Measurements from ENCODE around the gene LIPC. TPM values are rescaled to one million over a fixed set of nuclear protein-coding genes. Genes with fewer than 3 reads are reported as not detected.
A peak's percentile ranks its signal among the peaks of the same experiment; 100 is the strongest.

Gene LIPC
- total and polyA plus RNA-seq, 4 donors: 0.17 to 0.99 (median 0.62) TPM

- WGBS (ENCODE audit: insufficient coverage): 99% methylated on average over 14 of the region's 18 CpGs
Measured at GRCh38 chr15:58545307-58546065, 113.7 kb downstream of the LIPC start.

GRCh38 chr15:58546066-58546591 lies 114.3 kb downstream of the LIPC start:
- no peaks in the 10 kb centered on the region for H3K36me3 ChIP-seq (ENCODE audit: control insufficient read depth, insufficient read depth, low read length)
- H3K4me1 ChIP-seq (ENCODE audit: control insufficient read depth, insufficient read depth, low read length): peaks cover 5% of the 10 kb centered on the region
- H3K27me3 ChIP-seq (ENCODE audit: control insufficient read depth, insufficient read depth, low read length): no peaks in the 10 kb centered on the region
- no peak overlapping the region for H3K27ac ChIP-seq (ENCODE audit: low read depth, low read length)
- DNase-seq (ENCODE audit: low read depth in 4 of 6, low spot score in 6 of 6): no peak
- H3K4me3 ChIP-seq (ENCODE audit: low read depth, low read length): no peak overlapping the region
- 89% methylated on average over 4 of the region's 9 CpGs for WGBS (ENCODE audit: insufficient coverage)
- no peaks in the 10 kb centered on the region for H3K9me3 ChIP-seq (ENCODE audit: control insufficient read depth, insufficient read depth, low read length)

More at GRCh38 chr15:58545307-58546065, 113.7 kb downstream of the LIPC start:
- no peak for DNase-seq (ENCODE audit: low read depth in 4 of 6, low spot score in 6 of 6)
- Histone ChIP-seq H3K9me3 (ENCODE audit: control insufficient read depth, insufficient read depth, low read length) (no peaks in the 10 kb centered on the region), H3K27ac (ENCODE audit: low read depth, low read length) (no peak overlapping the region), H3K4me3 (ENCODE audit: low read depth, low read length) (no peak overlapping the region), H3K36me3 (ENCODE audit: control insufficient read depth, insufficient read depth, low read length) (no peaks in the 10 kb centered on the region), H3K4me1 (ENCODE audit: control insufficient read depth, insufficient read depth, low read length) (peaks cover 5% of the 10 kb centered on the region), H3K27me3 (ENCODE audit: control insufficient read depth, insufficient read depth, low read length) (no peaks in the 10 kb centered on the region)

GRCh38 chr15:58546635-58547627 lies 115.1 kb downstream of the LIPC start:
- Histone ChIP-seq H3K27ac (ENCODE audit: low read depth, low read length) (no peak overlapping the region), H3K9me3 (ENCODE audit: control insufficient read depth, insufficient read depth, low read length) (no peaks in the 10 kb centered on the region), H3K4me1 (ENCODE audit: control insufficient read depth, insufficient read depth, low read length) (peaks cover 6% of the 10 kb centered on the region), H3K4me3 (ENCODE audit: low read depth, low read length) (no peak overlapping the region), H3K27me3 (ENCODE audit: control insufficient read depth, insufficient read depth, low read length) (no peaks in the 10 kb centered on the region), H3K36me3 (ENCODE audit: control insufficient read depth, insufficient read depth, low read length) (no peaks in the 10 kb centered on the region)
- WGBS (ENCODE audit: insufficient coverage): 94% methylated on average over 11 of the region's 13 CpGs
- DNase-seq (ENCODE audit: low read depth in 4 of 6, low spot score in 6 of 6): no peak

- H3K36me3 ChIP-seq (ENCODE audit: control insufficient read depth, insufficient read depth, low read length): no peaks in the 10 kb centered on the region
- no peak overlapping the region for H3K27ac ChIP-seq (ENCODE audit: low read depth, low read length)
- WGBS (ENCODE audit: insufficient coverage): 86% methylated on average over 3 of the region's 9 CpGs
- no peak overlapping the region for H3K4me3 ChIP-seq (ENCODE audit: low read depth, low read length)
- no peaks in the 10 kb centered on the region for H3K9me3 ChIP-seq (ENCODE audit: control insufficient read depth, insufficient read depth, low read length)
- H3K27me3 ChIP-seq (ENCODE audit: control insufficient read depth, insufficient read depth, low read length): no peaks in the 10 kb centered on the region
- DNase-seq (ENCODE audit: low read depth in 4 of 6, low spot score in 6 of 6): no peak
- H3K4me1 ChIP-seq (ENCODE audit: control insufficient read depth, insufficient read depth, low read length): peaks cover 14% of the 10 kb centered on the region
Measured at GRCh38 chr15:58547628-58548307, 116.0 kb downstream of the LIPC start.

GRCh38 chr15:58548308-58549012 lies 116.7 kb downstream of the LIPC start:
- no peak overlapping the region for H3K27ac ChIP-seq (ENCODE audit: low read depth, low read length)
- H3K9me3 ChIP-seq (ENCODE audit: control insufficient read depth, insufficient read depth, low read length): no peaks in the 10 kb centered on the region
- DNase-seq (ENCODE audit: low read depth in 4 of 6, low spot score in 6 of 6): no peak
- no peak overlapping the region for H3K4me3 ChIP-seq (ENCODE audit: low read depth, low read length)
- peaks cover 14% of the 10 kb centered on the region for H3K4me1 ChIP-seq (ENCODE audit: control insufficient read depth, insufficient read depth, low read length)
- H3K27me3 ChIP-seq (ENCODE audit: control insufficient read depth, insufficient read depth, low read length): no peaks in the 10 kb centered on the region
- 94% methylated on average over 25 of the region's 26 CpGs for WGBS (ENCODE audit: insufficient coverage)
- H3K36me3 ChIP-seq (ENCODE audit: control insufficient read depth, insufficient read depth, low read length): no peaks in the 10 kb centered on the region

- Histone ChIP-seq H3K36me3 (ENCODE audit: control insufficient read depth, insufficient read depth, low read length) (no peaks in the 10 kb centered on the region), H3K4me3 (ENCODE audit: low read depth, low read length) (no peak overlapping the region), H3K27me3 (ENCODE audit: control insufficient read depth, insufficient read depth, low read length) (no peaks in the 10 kb centered on the region), H3K4me1 (ENCODE audit: control insufficient read depth, insufficient read depth, low read length) (peaks cover 14% of the 10 kb centered on the region), H3K9me3 (ENCODE audit: control insufficient read depth, insufficient read depth, low read length) (no peaks in the 10 kb centered on the region), H3K27ac (ENCODE audit: low read depth, low read length) (no peak overlapping the region)
- peak in 1 of 6 donors; percentile 63 for DNase-seq (ENCODE audit: low read depth in 4 of 6, low spot score in 6 of 6)
- 82% methylated on average over 9 of the region's 12 CpGs for WGBS (ENCODE audit: insufficient coverage)
Measured at GRCh38 chr15:58549013-58549784, 117.4 kb downstream of the LIPC start.

GRCh38 chr15:58549785-58550074 lies 117.9 kb downstream of the LIPC start:
- no peak for DNase-seq (ENCODE audit: low read depth in 4 of 6, low spot score in 6 of 6)
- Histone ChIP-seq H3K27me3 (ENCODE audit: control insufficient read depth, insufficient read depth, low read length) (no peaks in the 10 kb centered on the region), H3K4me1 (ENCODE audit: control insufficient read depth, insufficient read depth, low read length) (peaks cover 14% of the 10 kb centered on the region), H3K4me3 (ENCODE audit: low read depth, low read length) (no peak overlapping the region), H3K36me3 (ENCODE audit: control insufficient read depth, insufficient read depth, low read length) (no peaks in the 10 kb centered on the region), H3K9me3 (ENCODE audit: control insufficient read depth, insufficient read depth, low read length) (no peaks in the 10 kb centered on the region), H3K27ac (ENCODE audit: low read depth, low read length) (no peak overlapping the region)
- WGBS (ENCODE audit: insufficient coverage): 66% methylated on average over 7 of the region's 7 CpGs

- no peak for DNase-seq (ENCODE audit: low read depth in 4 of 6, low spot score in 6 of 6)
- no peaks in the 10 kb centered on the region for H3K36me3 ChIP-seq (ENCODE audit: control insufficient read depth, insufficient read depth, low read length)
- H3K27me3 ChIP-seq (ENCODE audit: control insufficient read depth, insufficient read depth, low read length): no peaks in the 10 kb centered on the region
- H3K4me1 ChIP-seq (ENCODE audit: control insufficient read depth, insufficient read depth, low read length): peaks cover 24% of the 10 kb centered on the region
- WGBS (ENCODE audit: insufficient coverage): 94% methylated on average over 3 of the region's 10 CpGs
- peak overlapping the region; percentile 10 for H3K27ac ChIP-seq (ENCODE audit: low read depth, low read length)
- H3K9me3 ChIP-seq (ENCODE audit: control insufficient read depth, insufficient read depth, low read length): no peaks in the 10 kb centered on the region
- no peak overlapping the region for H3K4me3 ChIP-seq (ENCODE audit: low read depth, low read length)
Measured at GRCh38 chr15:58551084-58551763, 119.4 kb downstream of the LIPC start.

Data from spinal cord (tissue), 10 donors.